ENCODE results near the gene ISYNA1.

- TF ChIP-seq CTCF (IDR thresholded peaks at IDR 0.05; ENCODE audit: low read depth, low read length, missing input control) (no peak), MAX (IDR thresholded peaks at IDR 0.05) (no peak), REST (IDR thresholded peaks at IDR 0.05) (no peak), YY1 (IDR thresholded peaks at IDR 0.05) (no peak), RAD21 (IDR thresholded peaks at IDR 0.05) (no peak), TAF1 (conservative IDR thresholded peaks at IDR 0.05) (no peak), ATF3 (IDR thresholded peaks at IDR 0.05) (no peak), EGR1 (IDR thresholded peaks at IDR 0.05; ENCODE audit: low read depth in 2 of 2) (no peak), RXRA (IDR thresholded peaks at IDR 0.05) (no peak)
Observed at GRCh38 chr19:18435842-18436670, 1.9 kb downstream of the ISYNA1 start.

Measured in liver (tissue), 3 donors.